Pulmonary artery endothelial cell (primary cell): ENCODE results near the gene GAGE13. TPM values are rescaled to one million over a fixed set of nuclear protein-coding genes. Genes with fewer than 3 reads are reported as not detected.
"Not testable (repeated sequence)": the region's sequence is repeated elsewhere in the genome, so short reads cannot be mapped to it uniquely, and the experiment has no call there.

Experiments used
- DNase-seq: peaks from one replicate; pipeline ENCODE4 v3.0.0-alpha.2; 2011; ENCODE audit warnings: low read depth, low spot score
- total RNA-seq: library from RNA; depleted of rRNA; stranded (reverse); fragments of >200 nt; gene quantifications from 2 replicates; pipeline ENCODE4 v1.2.3, GENCODE V29; 2014

The GAGE13 gene
- total RNA-seq, 1 donor from 2014 or later = not detected

DNA sequence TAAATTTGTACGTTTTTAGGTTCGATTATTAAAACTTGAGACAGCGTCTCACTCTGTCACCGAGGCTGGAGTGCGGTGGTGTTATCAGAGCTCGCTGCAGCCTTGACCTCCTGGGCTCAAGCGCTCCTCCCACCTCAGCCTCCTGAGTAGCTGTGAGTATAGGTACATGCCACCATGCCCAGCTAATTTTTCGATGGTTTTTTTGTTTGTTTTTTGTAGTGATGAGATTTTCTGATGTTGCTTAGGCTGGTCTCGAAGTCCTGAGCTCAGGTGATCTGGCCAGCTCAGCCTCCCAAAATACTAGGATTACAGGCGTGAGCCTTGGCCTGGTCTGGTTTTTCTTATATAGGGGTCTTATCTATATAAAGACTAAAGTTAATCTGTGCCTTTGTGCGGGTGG, 961 bp upstream of the GAGE13 start:
- not testable (repeated sequence) for DNase-seq

DNA sequence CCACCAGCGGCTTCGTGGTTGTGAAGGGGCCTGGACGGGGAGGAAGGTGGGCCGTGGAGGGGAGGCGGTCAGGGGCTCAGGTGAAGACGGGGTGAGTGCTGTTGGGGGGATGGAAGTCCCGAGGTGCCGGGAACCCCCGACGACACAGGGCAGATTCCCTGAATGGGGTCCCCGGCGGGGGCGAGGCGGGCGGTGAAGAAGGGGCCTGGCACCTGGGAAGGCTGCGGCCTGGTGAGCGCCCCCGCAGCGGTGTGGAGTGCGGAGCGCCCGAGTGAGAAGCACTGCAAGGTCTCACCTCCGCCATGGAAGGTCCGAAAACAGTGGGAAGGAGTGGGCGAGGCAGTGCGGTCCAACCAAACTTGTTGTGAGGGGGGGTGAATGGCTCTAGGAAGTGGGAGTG, 459 bp downstream of the GAGE13 start:
- not testable (repeated sequence) for DNase-seq

DNA sequence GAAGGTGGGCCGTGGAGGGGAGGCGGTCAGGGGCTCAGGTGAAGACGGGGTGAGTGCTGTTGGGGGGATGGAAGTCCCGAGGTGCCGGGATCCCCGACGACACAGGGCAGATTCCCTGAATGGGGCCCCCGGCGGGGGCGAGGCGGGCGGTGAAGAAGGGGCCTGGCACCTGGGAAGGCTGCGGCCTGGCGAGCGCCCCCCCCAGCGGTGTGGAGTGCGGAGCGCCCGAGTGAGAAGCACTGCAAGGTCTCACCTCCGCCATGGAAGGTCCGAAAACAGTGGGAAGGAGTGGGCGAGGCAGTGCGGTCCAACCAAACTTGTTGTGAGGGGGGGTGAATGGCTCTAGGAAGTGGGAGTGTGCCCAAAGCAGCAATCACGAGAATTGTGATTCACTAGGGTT, 10.1 kb downstream of the GAGE13 start:
- DNase-seq = not testable (repeated sequence)

DNA sequence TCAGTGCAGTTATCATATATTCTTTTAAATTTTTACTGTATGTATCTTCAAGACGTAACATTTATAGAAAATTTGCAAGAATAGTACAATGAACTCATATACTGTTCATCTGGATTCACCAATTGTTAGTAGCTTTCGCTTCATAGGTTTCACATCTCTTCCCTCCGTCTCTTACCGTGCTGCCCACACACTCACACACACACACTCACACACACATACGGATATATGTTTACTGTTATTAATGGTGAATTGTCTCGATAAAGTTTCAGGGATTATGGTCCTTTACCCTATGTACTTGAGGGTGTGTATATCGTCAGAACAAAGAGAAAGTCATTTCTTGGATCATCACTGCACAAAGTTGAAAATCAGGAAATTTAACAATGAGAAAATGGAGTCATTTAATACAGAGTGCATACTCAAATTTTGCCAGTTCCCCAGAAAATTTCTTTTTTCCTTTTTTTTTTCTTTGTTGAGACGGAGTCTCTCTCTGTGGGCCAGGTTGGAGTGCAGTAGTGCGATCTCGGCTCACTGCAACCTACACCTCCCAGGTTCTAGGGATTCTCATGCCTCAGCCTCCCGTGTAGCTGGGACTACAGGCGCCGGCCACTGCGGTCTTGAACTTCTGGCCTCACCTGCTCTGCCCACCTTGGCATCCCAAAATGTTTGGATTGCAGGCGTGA, 13.3 kb downstream of the GAGE13 start:
- DNase-seq = not testable (repeated sequence)

DNA sequence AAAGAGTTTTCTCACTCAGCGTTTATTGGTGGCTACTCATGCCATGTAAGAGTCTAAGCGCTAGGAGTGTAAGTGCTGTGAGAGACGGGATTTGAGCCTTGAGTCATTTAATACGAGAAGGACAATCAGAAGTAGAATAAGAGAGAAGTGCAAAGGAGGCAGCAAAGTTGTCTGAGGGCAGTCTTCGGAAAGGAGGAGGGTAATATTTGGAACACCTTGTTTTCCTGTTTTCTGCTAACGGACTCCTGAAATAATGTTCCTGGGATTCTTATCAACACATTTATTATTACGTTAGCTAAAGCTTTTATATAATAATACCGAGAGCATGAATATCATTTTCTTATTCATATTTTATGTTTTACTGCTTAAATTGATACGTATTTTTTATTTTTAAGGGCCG, 14.0 kb downstream of the GAGE13 start:
- not testable (repeated sequence) for DNase-seq

DNA sequence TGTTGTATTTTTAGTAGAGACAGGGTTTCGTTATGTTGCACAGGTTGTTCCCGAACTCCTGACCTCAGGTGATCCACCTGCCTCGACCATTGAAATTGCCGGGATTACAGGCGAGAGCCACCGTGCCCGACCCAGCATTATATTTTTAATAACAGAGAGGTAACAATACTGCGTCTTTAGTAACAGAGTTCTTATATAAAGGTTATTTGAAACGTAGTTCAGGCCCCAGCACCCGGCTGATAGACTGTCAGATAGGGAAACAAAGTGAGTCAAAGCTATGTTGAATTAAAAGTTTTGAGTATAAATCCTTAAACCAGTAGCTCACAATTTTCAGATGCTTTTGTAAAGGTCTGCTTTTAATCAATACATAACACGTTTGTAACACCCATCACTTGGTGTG, 14.8 kb downstream of the GAGE13 start:
- DNase-seq = not testable (repeated sequence)

Other genes starting within 250 kb of the GAGE13 start
- 27.1 and 29.0 TPM in 2 replicates for gene GPKOW, start 207.8 kb upstream of the GAGE13 start, total RNA-seq
- gene MAGIX, start 168.8 kb upstream of the GAGE13 start, total RNA-seq = 0.59 and 1.2 TPM in 2 replicates
- gene PLP2, start 159.7 kb upstream of the GAGE13 start, total RNA-seq = 20.7 and 22.4 TPM in 2 replicates
- gene PRICKLE3, start 145.2 kb upstream of the GAGE13 start, total RNA-seq = 4.7 and 6.2 TPM in 2 replicates
- 0.13 and 0.14 TPM in 2 replicates for gene SYP, start 131.4 kb upstream of the GAGE13 start, total RNA-seq
- gene CACNA1F, start 98.2 kb upstream of the GAGE13 start, total RNA-seq = not detected in 2 replicates
- gene CCDC22, start 96.1 kb upstream of the GAGE13 start, total RNA-seq = 12.5 and 12.8 TPM in 2 replicates
- not detected in 2 replicates for gene FOXP3, start 66.9 kb upstream of the GAGE13 start, total RNA-seq
- 1.5 and 3.1 TPM in 2 replicates for gene PPP1R3F, start 61.8 kb upstream of the GAGE13 start, total RNA-seq
- not detected in 2 replicates for gene GAGE10, start 27.9 kb upstream of the GAGE13 start, total RNA-seq
- gene GAGE12J, start 9.5 kb upstream of the GAGE13 start, total RNA-seq = not detected in 2 replicates
- not detected in 2 replicates for gene GAGE12C, start 200.6 kb downstream of the GAGE13 start, total RNA-seq
- not detected in 2 replicates for gene GAGE12D, start 210.2 kb downstream of the GAGE13 start, total RNA-seq
- not detected in 2 replicates for gene GAGE12E, start 219.7 kb downstream of the GAGE13 start, total RNA-seq
- not detected in 2 replicates for gene GAGE12F, start 229.3 kb downstream of the GAGE13 start, total RNA-seq
- gene GAGE12G, start 238.8 kb downstream of the GAGE13 start, total RNA-seq = not detected in 2 replicates
- not detected in 2 replicates for gene GAGE12H, start 248.4 kb downstream of the GAGE13 start, total RNA-seq